Mesendoderm (in vitro differentiated cells): ENCODE measurements around the gene NMUR2.

Experiments used
- DNase-seq: peaks from one replicate; pipeline ENCODE4 v3.0.0; 2013
- H2AK5ac ChIP-seq: 2 replicates; pipeline ENCODE4 v1.6.1; 2013; ENCODE audit warnings: low read length, inconsistent platforms
- H2BK120ac ChIP-seq: 2 replicates; pipeline ENCODE4 v1.6.1; 2013; ENCODE audit warnings: low read depth, mild to moderate bottlenecking, low read length, moderate library complexity, mixed read lengths
- H2BK15ac ChIP-seq: replicated peaks from 2 replicates; pipeline ENCODE4 v1.6.1; 2013; ENCODE audit warnings: low read depth, mild to moderate bottlenecking, moderate library complexity
- H2BK5ac ChIP-seq: 2 replicates; pipeline ENCODE4 v1.6.1; 2013; ENCODE audit warnings: low read length, inconsistent platforms
- H3K18ac ChIP-seq: 2 replicates; pipeline ENCODE4 v1.6.1; 2013; ENCODE audit warnings: mild to moderate bottlenecking, low read length, mixed read lengths
- H3K23ac ChIP-seq: one replicate; pipeline ENCODE4 v1.6.1; 2013; ENCODE audit warnings: low read length
- H3K27ac ChIP-seq: 2 replicates; pipeline ENCODE4 v1.5.1; 2013; ENCODE audit warnings: low read depth, mild to moderate bottlenecking, inconsistent platforms, low read length, moderate library complexity
- H3K27me3 ChIP-seq: 2 replicates; pipeline ENCODE4 v1.6.1; 2013; ENCODE audit warnings: low read length, control low read depth, mild to moderate bottlenecking, inconsistent platforms; ENCODE audit not compliant: insufficient read depth, poor library complexity
- H3K36me3 ChIP-seq: 2 replicates; pipeline ENCODE4 v1.6.1; 2013; ENCODE audit warnings: low read length, inconsistent platforms; ENCODE audit not compliant: control insufficient read depth, insufficient read depth
- H3K4ac ChIP-seq: one replicate; pipeline ENCODE4 v1.6.1; 2013; ENCODE audit warnings: low read depth, mild to moderate bottlenecking, low read length, moderate library complexity
- H3K4me1 ChIP-seq: 2 replicates; pipeline ENCODE4 v1.6.1; 2013; ENCODE audit warnings: low read depth, low read length, inconsistent platforms; ENCODE audit not compliant: control insufficient read depth
- H3K4me2 ChIP-seq: 2 replicates; pipeline ENCODE4 v1.6.1; 2013; ENCODE audit warnings: low read length
- H3K4me3 ChIP-seq: 2 replicates; pipeline ENCODE4 v1.5.1; 2013; ENCODE audit warnings: mild to moderate bottlenecking, low read length
- H3K56ac ChIP-seq: one replicate; pipeline ENCODE4 v1.6.1; 2013; ENCODE audit warnings: low read length
- H3K79me1 ChIP-seq: 2 replicates; pipeline ENCODE4 v1.6.1; 2013; ENCODE audit warnings: low read length, inconsistent platforms
- H3K79me2 ChIP-seq: 2 replicates; pipeline ENCODE4 v1.6.1; 2013; ENCODE audit warnings: mild to moderate bottlenecking, low read length; ENCODE audit not compliant: control insufficient read depth, insufficient read depth
- H3K9ac ChIP-seq: 2 replicates; pipeline ENCODE4 v1.6.1; 2013; ENCODE audit warnings: low read length, inconsistent platforms
- H4K5ac ChIP-seq: one replicate; pipeline ENCODE4 v1.6.1; 2013; ENCODE audit warnings: low read length
- H4K8ac ChIP-seq: one replicate; pipeline ENCODE4 v1.6.1; 2013; ENCODE audit warnings: low read depth, mild to moderate bottlenecking, control low read depth, low read length, moderate library complexity
- WGBS: extraction: QIAGEN DNeasy Blood & Tissue Kit; methylation state at CpG from one replicate; pipeline ENCODE4 v1.1.7; 2013; ENCODE audit warnings: low lambda C conversion rate, missing lambda C conversion rate; ENCODE audit not compliant: insufficient coverage; ENCODE audit errors: extremely low coverage; 5-methylcytosine and 5-hydroxymethylcytosine counted together

NMUR2 gene

DNA sequence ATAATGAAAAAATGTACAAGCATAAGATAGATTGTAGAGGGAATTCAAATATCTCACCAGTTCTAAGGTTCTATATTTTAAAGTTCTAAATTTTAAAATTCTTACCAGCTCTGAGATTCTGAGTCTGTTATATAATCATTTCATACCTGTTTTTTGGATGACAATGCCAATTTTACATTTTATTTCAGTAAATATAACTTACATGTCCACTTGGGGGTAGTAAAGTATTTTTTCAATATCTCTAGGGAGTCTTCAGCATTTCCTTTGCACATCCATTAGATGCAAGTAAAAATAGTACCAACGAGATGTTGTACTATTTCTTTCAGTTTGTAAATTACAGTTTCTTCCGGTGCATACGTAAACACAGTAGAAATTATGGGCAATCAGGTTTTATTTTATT lies 25.7 kb downstream of the NMUR2 start:
- H3K18ac ChIP-seq: no peak overlapping the region
- no peak for DNase-seq
- H3K23ac ChIP-seq: no peak overlapping the region
- H3K56ac ChIP-seq: no peak overlapping the region
- no peak overlapping the region for H4K5ac ChIP-seq
- H2BK15ac ChIP-seq: no peak overlapping the region
- no peak overlapping the region for H3K4ac ChIP-seq
- H3K27me3 ChIP-seq: no peaks in the 10 kb centered on the region
- no peak overlapping the region for H3K9ac ChIP-seq
- no peaks in the 10 kb centered on the region for H3K36me3 ChIP-seq
- H3K4me2 ChIP-seq: no peak overlapping the region
- no peaks in the 10 kb centered on the region for H3K4me1 ChIP-seq
- no peak overlapping the region for H2BK120ac ChIP-seq
- WGBS: no CpG with 5 or more reads among the region's 3 CpGs
- H2AK5ac ChIP-seq: no peak overlapping the region
- no peaks in the 10 kb centered on the region for H3K79me1 ChIP-seq
- no peak overlapping the region for H4K8ac ChIP-seq
- H2BK5ac ChIP-seq: no peak overlapping the region
- H3K79me2 ChIP-seq: no peaks in the 10 kb centered on the region
- H3K27ac ChIP-seq: no peak overlapping the region
- H3K4me3 ChIP-seq: no peak overlapping the region

DNA sequence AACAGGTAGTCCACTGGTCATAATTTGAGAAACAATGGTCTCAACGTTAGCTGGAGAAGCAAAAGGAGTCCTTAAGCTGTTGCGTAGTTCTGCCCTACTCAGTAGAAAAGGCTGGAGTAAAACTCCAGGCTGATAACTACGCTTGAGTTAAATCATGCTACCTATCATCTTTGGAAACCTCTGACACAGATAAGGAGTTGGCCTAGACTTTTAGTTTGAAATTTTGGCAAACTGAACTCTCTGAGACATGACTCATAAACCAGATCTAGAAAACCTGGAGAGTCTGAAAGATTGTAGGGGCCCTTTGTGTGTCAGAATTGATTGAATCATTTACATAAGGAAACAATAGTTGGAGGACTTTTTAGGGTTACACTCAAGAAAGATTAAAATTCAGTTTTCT lies 26.3 kb downstream of the NMUR2 start:
- Histone ChIP-seq H3K56ac (no peak overlapping the region), H3K9ac (no peak overlapping the region), H4K5ac (no peak overlapping the region), H3K4me1 (no peaks in the 10 kb centered on the region), H3K36me3 (no peaks in the 10 kb centered on the region), H3K79me2 (no peaks in the 10 kb centered on the region), H3K27ac (no peak overlapping the region), H3K27me3 (no peaks in the 10 kb centered on the region), H3K23ac (no peak overlapping the region), H3K18ac (no peak overlapping the region), H3K79me1 (no peaks in the 10 kb centered on the region), H3K4me2 (no peak overlapping the region), H2BK15ac (no peak overlapping the region), H2BK120ac (no peak overlapping the region), H4K8ac (no peak overlapping the region), H2BK5ac (no peak overlapping the region), H3K4ac (no peak overlapping the region), H2AK5ac (no peak overlapping the region), H3K4me3 (no peak overlapping the region)
- WGBS: no CpG with 5 or more reads among the region's 3 CpGs
- DNase-seq: no peak

DNA sequence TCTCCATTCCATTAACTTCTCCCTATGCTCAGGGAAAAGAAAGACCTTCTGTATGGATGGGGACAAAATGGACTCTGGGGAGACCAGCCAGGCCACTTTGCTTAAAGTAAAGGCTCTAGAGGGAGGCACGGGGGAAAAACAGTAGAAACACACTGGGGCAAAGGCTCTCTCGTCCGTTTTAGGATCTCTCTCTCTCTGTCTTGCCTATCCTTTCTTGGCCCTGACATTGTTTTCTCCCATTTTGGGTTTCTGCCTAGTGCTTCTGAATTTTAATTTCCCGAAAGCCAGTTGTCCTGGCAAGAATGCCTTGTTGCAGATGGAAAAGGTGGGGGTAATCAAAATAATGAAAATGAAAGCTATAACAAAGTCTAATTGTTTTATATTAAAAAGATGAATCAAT lies 28.2 kb downstream of the NMUR2 start:
- Histone ChIP-seq H3K9ac (no peak overlapping the region), H3K56ac (no peak overlapping the region), H2AK5ac (no peak overlapping the region), H2BK5ac (no peak overlapping the region), H3K4me3 (no peak overlapping the region), H3K79me2 (no peaks in the 10 kb centered on the region), H3K36me3 (no peaks in the 10 kb centered on the region), H3K79me1 (no peaks in the 10 kb centered on the region), H3K27ac (no peak overlapping the region), H4K5ac (no peak overlapping the region), H3K23ac (no peak overlapping the region), H3K4ac (no peak overlapping the region), H3K4me1 (no peaks in the 10 kb centered on the region), H4K8ac (no peak overlapping the region), H3K4me2 (no peak overlapping the region), H2BK15ac (no peak overlapping the region), H2BK120ac (no peak overlapping the region), H3K18ac (no peak overlapping the region), H3K27me3 (no peaks in the 10 kb centered on the region)
- no peak for DNase-seq
- WGBS: no CpG with 5 or more reads among the region's 4 CpGs

DNA sequence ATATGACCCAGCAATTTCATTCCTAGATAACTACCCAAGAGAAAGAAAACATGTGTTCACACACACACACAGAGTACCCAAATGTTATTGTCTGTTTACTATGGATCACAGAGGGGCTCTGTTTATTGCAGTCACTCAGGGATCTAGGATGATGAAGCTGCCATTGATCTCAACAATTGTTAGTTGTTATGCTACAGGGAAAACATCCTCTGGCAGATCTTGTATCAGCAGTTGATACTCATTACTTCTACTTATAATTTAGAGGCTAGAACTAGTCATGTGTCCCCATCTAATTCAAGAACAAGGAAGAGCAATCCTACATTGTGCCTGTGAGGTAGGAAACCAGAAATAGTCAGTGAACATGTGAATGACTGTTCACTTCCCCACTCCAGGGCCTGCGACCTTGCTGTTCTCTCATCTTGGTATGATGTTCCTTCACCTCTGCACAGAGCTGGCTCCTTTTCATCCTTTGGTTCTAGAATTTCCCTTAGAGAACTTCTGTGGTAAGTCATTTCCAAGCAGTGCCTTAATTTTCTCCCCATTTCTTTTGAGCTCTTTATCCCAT lies 30.3 kb downstream of the NMUR2 start:
- no peak overlapping the region for H3K27ac ChIP-seq
- no peaks in the 10 kb centered on the region for H3K79me1 ChIP-seq
- no peak overlapping the region for H2BK5ac ChIP-seq
- H3K56ac ChIP-seq: no peak overlapping the region
- no peak overlapping the region for H2BK120ac ChIP-seq
- no CpG with 5 or more reads among the region's 1 CpG for WGBS
- H3K4me2 ChIP-seq: no peak overlapping the region
- H3K4ac ChIP-seq: no peak overlapping the region
- no peak overlapping the region for H3K18ac ChIP-seq
- no peak for DNase-seq
- no peaks in the 10 kb centered on the region for H3K79me2 ChIP-seq
- H2BK15ac ChIP-seq: no peak overlapping the region
- no peaks in the 10 kb centered on the region for H3K4me1 ChIP-seq
- no peak overlapping the region for H4K8ac ChIP-seq
- no peak overlapping the region for H3K23ac ChIP-seq
- H2AK5ac ChIP-seq: no peak overlapping the region
- H3K36me3 ChIP-seq: no peaks in the 10 kb centered on the region
- H3K9ac ChIP-seq: no peak overlapping the region
- H4K5ac ChIP-seq: no peak overlapping the region
- no peak overlapping the region for H3K4me3 ChIP-seq
- H3K27me3 ChIP-seq: no peaks in the 10 kb centered on the region

DNA sequence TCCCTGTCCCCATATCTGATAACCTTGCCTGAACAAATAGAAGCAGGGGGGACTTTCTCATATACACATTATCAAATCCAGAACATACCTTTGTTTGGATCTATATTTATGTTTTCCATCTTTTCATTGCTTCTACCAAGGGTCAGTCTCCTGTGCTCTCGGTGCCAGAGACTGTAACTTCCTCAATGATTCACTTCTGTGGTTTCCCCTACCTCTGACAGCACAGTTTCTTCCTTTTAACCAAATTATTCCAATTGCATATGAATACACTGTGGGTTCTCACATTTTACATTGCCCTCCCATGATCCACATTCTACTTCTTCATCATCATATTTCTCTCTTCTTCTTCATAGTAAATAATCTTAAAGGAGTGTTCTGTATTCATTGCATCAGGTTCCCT lies 32.2 kb downstream of the NMUR2 start:
- Histone ChIP-seq H3K4ac (no peak overlapping the region), H3K36me3 (no peaks in the 10 kb centered on the region), H3K27me3 (no peaks in the 10 kb centered on the region), H2AK5ac (no peak overlapping the region), H2BK15ac (no peak overlapping the region), H3K23ac (no peak overlapping the region), H3K79me1 (no peaks in the 10 kb centered on the region), H4K5ac (no peak overlapping the region), H3K27ac (no peak overlapping the region), H3K79me2 (no peaks in the 10 kb centered on the region), H4K8ac (no peak overlapping the region), H3K9ac (no peak overlapping the region), H3K4me3 (no peak overlapping the region), H2BK120ac (no peak overlapping the region), H2BK5ac (no peak overlapping the region), H3K4me1 (no peaks in the 10 kb centered on the region), H3K56ac (no peak overlapping the region), H3K4me2 (no peak overlapping the region), H3K18ac (no peak overlapping the region)
- no peak for DNase-seq
- no CpG with 5 or more reads among the region's 1 CpG for WGBS

DNA sequence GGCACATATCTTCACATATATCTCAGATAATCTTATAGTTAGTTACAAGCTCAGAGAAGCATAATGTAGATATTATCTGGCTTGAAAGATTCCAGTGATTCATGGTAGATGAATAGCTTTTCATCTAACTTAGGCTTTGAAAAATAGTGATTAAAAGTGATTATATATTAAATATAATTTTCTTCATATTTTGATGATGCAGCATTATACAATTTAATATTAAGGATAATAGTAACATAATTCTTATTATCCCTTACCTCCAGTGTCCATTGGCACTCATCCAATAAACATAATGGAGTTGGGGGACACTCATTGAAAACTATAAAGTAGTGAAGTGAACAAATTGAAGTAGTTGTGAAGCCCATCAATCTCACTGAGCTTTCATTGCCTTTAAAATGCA lies 35.8 kb downstream of the NMUR2 start:
- Histone ChIP-seq H3K4ac (no peak overlapping the region), H2AK5ac (no peak overlapping the region), H3K4me1 (no peaks in the 10 kb centered on the region), H3K56ac (no peak overlapping the region), H4K8ac (no peak overlapping the region), H3K23ac (no peak overlapping the region), H3K36me3 (no peaks in the 10 kb centered on the region), H4K5ac (no peak overlapping the region), H2BK15ac (no peak overlapping the region), H3K18ac (no peak overlapping the region), H2BK120ac (no peak overlapping the region), H3K27me3 (no peaks in the 10 kb centered on the region), H3K27ac (no peak overlapping the region), H3K4me3 (no peak overlapping the region), H3K9ac (no peak overlapping the region), H2BK5ac (no peak overlapping the region), H3K4me2 (no peak overlapping the region), H3K79me2 (no peaks in the 10 kb centered on the region), H3K79me1 (no peaks in the 10 kb centered on the region)
- DNase-seq: no peak
